KBM-7 (cell line): ENCODE measurements around the gene INTS15.
A peak's percentile ranks its signal among the peaks of the same experiment; 100 is the strongest.

Source experiments
- DNase-seq: peaks from one replicate; pipeline ENCODE4 v3.0.0-alpha.2; 2015
- in situ Hi-C: fragments of 300-500 bp; cut with MboI; formaldehyde crosslinking; loops from 2 replicates; pipeline ENCODE4 v1.14.3; 2020; ENCODE audit warnings: low sequenced_read_pairs, low pct_unique_long_range_greater_than_20kb, mixed read lengths

INTS15 gene

GRCh38 chr7:6589829-6590644 is at the start of gene INTS15:
Gene INTS15, plus strand, starts transcription at chr7:6590021. Its CDS starts 263 bp downstream, at chr7:6590284.
- in situ Hi-C loops = no loop called here
- DNase-seq = peak; percentile 74

- no peak for DNase-seq
- in situ Hi-C loops = no loop called here
These were observed 47.5 kb upstream of the INTS15 start for GRCh38 chr7:6542368-6542767.

GRCh38 chr7:6545398-6546126 is 44.3 kb upstream of the INTS15 start:
- in situ Hi-C loops = no loop called here
- no peak for DNase-seq

- no peak for DNase-seq
- in situ Hi-C loops = no loop called here
These were observed 43.1 kb upstream of the INTS15 start for GRCh38 chr7:6546498-6547251.

- in situ Hi-C loops = no loop called here
- no peak for DNase-seq
These were observed 42.4 kb upstream of the INTS15 start for GRCh38 chr7:6547400-6547799.

GRCh38 chr7:6551016-6551511 is 38.8 kb upstream of the INTS15 start, which contains the start of gene GRID2IP:
Gene GRID2IP, minus strand, starts transcription at chr7:6551461. Its CDS starts 25 bp downstream, at chr7:6551436.
- in situ Hi-C loops = no loop called here
- no peak for DNase-seq

GRCh38 chr7:6553448-6554044 is 36.3 kb upstream of the INTS15 start:
- in situ Hi-C loops = no loop called here
- DNase-seq = no peak

GRCh38 chr7:6554848-6555247 is 35.0 kb upstream of the INTS15 start:
- in situ Hi-C loops = no loop called here
- no peak for DNase-seq

GRCh38 chr7:6556196-6556595 is 33.6 kb upstream of the INTS15 start:
- DNase-seq = no peak
- in situ Hi-C loops = no loop called here

GRCh38 chr7:6558837-6559236 is 31.0 kb upstream of the INTS15 start:
- in situ Hi-C loops = no loop called here
- peak; percentile 71 for DNase-seq

- in situ Hi-C loops = no loop called here
- DNase-seq = no peak
These were observed 29.9 kb upstream of the INTS15 start for GRCh38 chr7:6559896-6560295.

GRCh38 chr7:6562106-6562505 is 27.7 kb upstream of the INTS15 start:
- in situ Hi-C loops = no loop called here
- no peak for DNase-seq

- DNase-seq = no peak
- in situ Hi-C loops = no loop called here
These were observed 25.7 kb upstream of the INTS15 start for GRCh38 chr7:6563936-6564770.

- in situ Hi-C loops = no loop called here
- DNase-seq = no peak
These were observed 24.2 kb upstream of the INTS15 start for GRCh38 chr7:6565655-6566054.

GRCh38 chr7:6567886-6568285 is 21.9 kb upstream of the INTS15 start:
- DNase-seq = no peak
- in situ Hi-C loops = no loop called here

- no peak for DNase-seq
- in situ Hi-C loops = no loop called here
These were observed 18.6 kb upstream of the INTS15 start for GRCh38 chr7:6571160-6571779.

- in situ Hi-C loops = no loop called here
- no peak for DNase-seq
These were observed 14.4 kb upstream of the INTS15 start for GRCh38 chr7:6575281-6576023.
